Measurements from ENCODE around the gene SPATA2L.
A peak's percentile ranks its signal among the peaks of the same experiment; 100 is the strongest.

SPATA2L gene

GRCh38 chr16:89727406-89728120 lies 26.1 kb upstream of the SPATA2L start:
- DNase-seq: no peak

GRCh38 chr16:89723279-89724250 lies 22.1 kb upstream of the SPATA2L start:
- DNase-seq: peak; percentile 48 to 63

DNA sequence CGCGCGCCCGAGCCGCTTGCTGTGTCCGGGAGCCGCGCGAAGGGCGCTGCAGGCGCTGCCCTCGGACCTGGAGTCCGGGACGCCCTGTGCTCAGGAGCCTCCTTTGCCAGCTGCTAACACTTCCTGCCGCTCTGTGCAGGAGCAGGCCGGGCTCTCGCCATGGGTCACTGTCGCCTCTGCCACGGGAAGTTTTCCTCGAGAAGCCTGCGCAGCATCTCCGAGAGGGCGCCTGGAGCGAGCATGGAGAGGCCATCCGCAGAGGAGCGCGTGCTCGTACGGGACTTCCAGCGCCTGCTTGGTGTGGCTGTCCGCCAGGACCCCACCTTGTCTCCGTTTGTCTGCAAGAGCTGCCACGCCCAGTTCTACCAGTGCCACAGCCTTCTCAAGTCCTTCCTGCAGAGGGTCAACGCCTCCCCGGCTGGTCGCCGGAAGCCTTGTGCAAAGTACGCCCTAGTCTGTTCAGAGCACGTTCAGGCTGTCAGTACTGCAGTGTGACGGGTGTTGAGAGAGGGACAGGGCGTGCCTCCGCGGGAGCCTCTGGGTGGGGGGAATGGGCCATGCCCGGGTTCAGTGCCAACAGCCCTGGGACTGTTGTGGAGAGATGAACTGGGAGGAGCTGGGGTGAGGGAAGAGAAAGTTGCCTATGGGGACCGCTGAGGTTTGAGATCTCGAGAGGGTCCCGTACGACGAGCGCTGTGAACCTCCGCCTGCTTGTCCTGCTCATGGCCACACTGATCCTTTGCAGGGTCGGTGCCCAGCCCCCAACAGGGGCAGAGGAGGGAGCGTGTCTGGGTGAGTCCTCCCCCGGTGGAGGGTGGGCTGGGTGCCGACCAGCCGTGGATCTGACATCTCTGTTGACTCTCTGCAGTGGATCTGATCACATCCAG lies 21.1 kb upstream of the SPATA2L start:
- DNase-seq: peak; percentile 39 to 49

DNA sequence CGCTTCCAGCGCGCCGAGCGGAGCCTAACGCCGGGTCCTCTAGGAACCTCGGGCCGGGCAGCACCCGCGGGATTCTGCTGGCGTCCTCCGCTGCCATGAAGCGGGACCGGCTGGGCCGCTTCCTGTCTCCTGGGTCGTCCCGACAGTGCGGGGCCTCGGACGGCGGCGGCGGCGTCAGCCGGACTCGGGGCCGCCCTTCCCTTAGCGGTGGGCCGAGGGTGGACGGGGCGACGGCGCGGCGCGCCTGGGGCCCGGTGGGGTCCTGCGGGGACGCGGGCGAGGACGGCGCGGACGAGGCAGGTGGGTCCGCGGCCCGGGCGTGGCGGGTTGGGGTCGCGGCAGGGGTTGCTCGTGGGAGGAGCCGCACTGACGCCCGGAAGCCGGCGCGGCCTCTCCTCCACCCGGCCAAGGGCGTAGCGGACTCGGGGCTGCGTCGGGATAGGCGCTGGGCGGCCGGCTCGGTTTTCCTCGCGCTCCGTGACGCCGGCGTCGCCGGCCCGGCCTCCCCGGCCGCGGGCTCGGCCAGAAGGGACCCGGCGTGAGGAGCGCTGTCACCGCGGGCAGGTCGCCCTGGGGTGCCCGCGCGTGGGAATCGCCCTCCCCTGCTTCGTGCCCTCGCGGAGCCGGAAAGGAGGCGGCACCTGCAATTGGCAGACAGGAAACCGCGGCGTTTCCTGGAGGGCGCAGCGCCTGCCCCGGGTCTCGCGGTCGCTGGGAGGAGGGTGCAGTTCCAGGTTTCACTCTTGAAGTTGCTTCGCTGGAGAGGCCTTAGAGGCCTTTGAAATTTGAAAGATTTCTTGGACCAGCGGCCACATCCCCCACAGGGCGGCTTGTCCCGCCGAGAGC lies 20.3 kb upstream of the SPATA2L start:
- DNase-seq: peak; percentile 74 to 88

DNA sequence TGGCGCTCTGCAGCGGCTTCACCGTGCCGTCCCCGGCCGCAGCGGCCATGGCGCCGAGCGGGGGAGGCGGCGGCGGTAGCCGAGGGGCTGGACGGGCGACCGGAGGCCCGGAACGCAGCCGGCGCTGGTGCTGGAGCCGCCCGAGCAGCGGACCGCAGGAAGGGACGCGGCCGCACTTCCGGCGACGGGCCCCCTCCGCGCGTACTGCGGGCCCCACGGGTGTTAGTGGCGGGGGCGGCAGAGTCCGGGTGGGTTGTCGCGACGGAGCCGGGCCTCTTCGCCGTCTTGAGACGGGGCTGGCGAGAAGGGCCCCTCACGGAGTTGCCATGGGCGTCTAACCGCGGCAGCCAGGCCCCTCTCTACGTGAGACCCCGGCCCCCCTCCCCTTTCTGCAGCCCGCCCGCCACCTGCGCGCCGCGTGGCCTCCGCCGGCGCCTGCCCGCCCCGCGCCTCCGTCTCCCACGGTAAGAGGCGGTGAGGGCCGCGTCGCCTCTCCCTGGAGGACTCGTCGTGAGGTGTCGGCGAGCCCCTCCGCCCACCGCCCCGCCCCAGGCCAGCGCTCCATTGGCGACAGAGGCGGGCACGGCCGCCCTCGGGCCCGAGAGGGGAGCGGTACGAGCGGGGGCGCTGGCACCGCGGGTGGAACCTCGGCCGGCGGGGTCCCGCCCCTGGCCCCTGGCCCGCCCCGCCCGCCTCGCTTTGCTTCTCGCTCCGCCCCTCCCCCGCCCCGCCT lies 19.5 kb upstream of the SPATA2L start, which contains the start of the genes VPS9D1 and ZNF276:
VPS9D1 (minus strand) TSS at position 86 of the 733 bp plus-strand sequence; CDS start at position 49, 37 bp downstream.
ZNF276 (plus strand) TSS at position 725 of the 733 bp plus-strand sequence. CDS start 104 bp downstream, outside the sequence.
- peak; percentile 86 to 91 for DNase-seq

DNA sequence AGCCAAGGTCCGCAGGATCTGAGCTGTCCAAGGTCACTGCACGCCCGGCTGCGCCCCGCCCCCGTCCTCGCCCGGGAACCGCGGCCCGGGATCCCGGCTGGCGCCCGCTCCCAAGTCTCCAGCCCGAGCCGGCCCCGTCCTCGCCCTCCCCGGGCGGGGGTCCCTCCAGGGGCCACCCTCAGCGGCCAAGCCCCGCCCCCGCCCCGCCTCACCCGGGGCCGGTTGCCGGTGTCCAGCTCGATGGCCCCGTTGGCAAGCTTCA lies 19.0 kb upstream of the SPATA2L start:
- DNase-seq: no peak

- no peak for DNase-seq
Observed at GRCh38 chr16:89717688-89718505, 16.4 kb upstream of the SPATA2L start.

GRCh38 chr16:89716916-89717687 lies 15.6 kb upstream of the SPATA2L start:
- no peak for DNase-seq

- no peak for DNase-seq
Observed at GRCh38 chr16:89716493-89716892, 15.0 kb upstream of the SPATA2L start.

GRCh38 chr16:89712274-89712781 lies 10.8 kb upstream of the SPATA2L start:
- no peak for DNase-seq

- peak; percentile 67 to 79 for DNase-seq
Observed at GRCh38 chr16:89711601-89712273, 10.2 kb upstream of the SPATA2L start.

GRCh38 chr16:89710709-89711564 lies 9.4 kb upstream of the SPATA2L start:
- DNase-seq: no peak

DNA sequence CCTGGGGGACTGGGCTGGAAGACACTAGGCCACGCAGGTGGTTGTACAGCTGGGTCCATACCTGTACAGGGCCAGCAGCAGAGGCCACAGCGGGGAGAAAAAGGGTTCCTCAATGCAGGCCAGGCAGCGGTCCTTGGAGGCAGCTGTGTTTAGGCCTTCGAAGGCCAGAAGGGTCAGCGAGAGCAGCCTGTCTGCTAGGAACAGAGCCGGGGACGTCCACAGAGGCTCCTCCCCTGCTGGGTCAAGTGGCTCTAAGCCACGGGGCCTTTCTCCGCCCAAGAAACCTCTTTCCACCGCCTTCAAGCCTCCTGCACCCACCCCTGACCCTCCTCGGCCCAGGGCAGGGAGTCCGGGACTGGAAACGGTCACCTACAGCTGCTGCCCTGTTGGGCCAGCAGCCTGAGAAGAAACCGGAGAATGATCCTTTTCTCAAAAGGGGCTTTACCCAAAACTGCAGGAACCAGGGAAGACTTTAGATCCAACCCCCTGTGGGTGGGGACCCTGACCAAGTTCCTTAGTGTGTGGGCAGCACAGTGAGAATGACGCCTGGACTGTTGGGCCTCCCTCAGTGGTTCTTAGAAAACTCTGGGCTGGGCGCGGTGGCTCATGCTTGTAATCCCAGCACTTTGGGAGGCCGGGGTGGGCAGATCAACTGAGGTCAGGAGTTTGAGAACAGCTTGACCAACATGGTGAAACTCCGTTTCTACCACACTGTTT lies 8.4 kb upstream of the SPATA2L start:
- no peak for DNase-seq

DNA sequence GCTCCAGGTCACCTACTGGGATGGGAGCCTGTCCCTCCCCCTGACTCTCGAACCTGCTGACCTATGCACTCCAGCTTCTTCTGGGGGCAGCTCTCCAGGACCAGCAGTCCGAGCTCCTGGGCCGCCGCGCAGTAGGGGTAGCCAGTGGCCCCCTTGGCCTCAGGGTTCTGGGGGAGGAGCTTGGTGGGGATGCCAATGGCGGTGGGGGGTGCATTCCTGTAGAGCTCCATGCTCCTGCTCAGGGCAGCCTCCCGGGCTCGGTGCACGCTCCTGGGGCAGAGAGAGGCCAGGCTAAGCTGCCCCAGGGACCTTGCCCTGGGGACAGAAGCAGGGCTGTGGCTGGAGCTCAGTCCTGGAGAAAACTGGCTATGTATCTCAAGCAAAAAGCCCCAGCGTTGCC lies 7.7 kb upstream of the SPATA2L start:
- DNase-seq: no peak

DNA sequence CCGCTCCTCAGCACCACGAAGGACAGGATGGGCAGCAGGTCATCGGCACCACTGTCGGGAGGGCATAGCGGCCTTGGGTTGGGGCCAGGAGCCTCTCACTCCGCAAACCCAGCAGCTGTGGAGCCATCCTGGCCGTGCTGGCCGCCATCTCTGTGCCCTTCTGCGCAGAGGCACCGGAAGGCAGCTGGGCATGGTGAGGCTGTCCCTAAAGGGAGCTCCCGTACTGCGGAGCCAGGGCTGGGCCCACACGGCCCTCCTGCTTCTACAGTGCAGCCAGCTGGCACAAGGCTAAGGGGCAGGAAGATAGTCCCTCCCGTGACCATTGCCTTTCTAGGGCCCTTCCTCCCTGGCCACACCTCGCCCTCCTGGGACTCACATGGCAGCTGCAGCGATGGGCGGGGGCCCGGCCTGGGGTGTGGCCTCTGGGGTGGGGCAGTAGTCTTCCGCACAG lies 7.0 kb upstream of the SPATA2L start:
- DNase-seq: no peak

DNA sequence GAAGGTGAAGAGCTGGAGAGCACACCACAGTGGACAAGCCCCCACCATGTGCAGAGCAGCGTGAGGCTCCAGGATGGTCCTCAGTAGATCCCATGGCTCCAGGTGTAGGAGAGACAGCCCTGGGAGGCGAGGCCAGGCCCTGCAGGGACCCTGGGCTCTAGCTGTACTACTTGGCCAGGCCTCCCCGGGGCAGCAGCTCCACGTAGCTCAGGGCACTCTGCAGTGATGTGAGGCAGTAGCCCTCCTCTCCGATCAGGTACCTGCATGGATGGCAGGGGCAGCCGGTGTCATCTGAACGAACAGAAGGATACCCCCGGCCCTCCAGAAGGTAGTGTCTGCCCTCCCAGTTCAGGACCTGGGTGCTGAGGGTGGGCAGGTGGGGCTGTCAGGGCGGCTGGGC lies 6.2 kb upstream of the SPATA2L start:
- no peak for DNase-seq
